ENCODE measurements around the gene SLC13A2. TPM values are rescaled to one million over a fixed set of nuclear protein-coding genes. Genes with fewer than 3 reads are reported as not detected.

Gene SLC13A2
- total RNA-seq, 1 donor from 2014 or later = not detected

DNA sequence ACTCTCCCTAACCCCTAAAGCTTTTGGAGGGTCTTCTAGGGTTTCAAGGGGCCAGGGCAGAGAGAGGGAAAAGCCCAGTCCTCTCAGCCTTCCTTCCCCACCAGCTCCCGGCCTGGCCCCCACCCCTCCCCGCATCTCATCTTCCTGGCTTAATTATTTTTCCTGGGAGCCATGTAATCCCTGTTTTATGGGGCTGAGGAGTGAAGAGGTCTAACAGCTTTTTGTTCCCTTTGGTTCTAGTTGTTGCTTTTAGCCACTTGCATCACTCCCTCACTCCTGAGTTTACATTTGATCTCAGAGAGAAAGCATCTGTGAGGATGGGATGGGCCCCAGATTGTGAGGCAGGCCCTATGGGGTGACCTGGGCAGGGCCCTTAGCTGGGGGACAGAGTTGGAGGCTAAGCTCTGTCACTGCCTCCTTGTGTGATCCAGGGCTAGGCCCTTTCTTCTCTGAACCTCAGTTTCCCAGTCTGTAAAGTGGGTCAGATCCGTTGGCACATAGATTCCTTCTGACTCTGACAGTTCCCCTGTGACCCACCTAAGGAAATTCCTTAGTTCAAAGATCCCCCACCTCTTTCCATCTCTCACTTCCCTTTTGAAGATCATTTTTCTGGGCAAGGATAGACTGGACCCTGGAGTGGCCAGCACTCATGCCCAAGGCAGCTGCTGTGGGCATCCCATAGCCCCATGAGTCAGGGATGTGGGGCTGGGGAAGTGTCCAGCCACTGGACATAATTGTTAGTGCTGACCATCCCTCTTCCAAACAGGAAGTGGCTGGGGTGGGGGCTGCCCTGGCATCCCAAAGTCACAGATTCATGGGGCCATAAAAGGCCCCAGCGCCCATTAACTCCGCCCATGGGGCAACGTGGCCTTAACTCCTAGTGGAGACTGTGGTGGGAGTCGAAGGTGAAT, 58.9 kb downstream of the SLC13A2 start:
- Histone ChIP-seq H3K27me3 (ENCODE audit: control insufficient read depth in 3 of 3, insufficient read depth in 3 of 3, low read length in 3 of 3) (peaks cover 0 to 9% (median 4%) of the 10 kb centered on the region in 3 donors), H3K36me3 (ENCODE audit: control insufficient read depth in 3 of 3, insufficient read depth in 3 of 3, low read length in 3 of 3) (no peaks in the 10 kb centered on the region), H3K4me3 (ENCODE audit: low read length in 3 of 3) (no peak overlapping the region), H3K9me3 (ENCODE audit: control insufficient read depth in 3 of 3, low read length in 3 of 3) (no peaks in the 10 kb centered on the region), H3K27ac (ENCODE audit: low read depth, low read length) (no peak overlapping the region), H3K4me1 (ENCODE audit: control insufficient read depth in 3 of 3, insufficient read depth in 3 of 3, low read length in 3 of 3) (no peaks in the 10 kb centered on the region), H3K9ac (ENCODE audit: low read depth in 1 of 3, low read length in 3 of 3) (no peak overlapping the region)

DNA sequence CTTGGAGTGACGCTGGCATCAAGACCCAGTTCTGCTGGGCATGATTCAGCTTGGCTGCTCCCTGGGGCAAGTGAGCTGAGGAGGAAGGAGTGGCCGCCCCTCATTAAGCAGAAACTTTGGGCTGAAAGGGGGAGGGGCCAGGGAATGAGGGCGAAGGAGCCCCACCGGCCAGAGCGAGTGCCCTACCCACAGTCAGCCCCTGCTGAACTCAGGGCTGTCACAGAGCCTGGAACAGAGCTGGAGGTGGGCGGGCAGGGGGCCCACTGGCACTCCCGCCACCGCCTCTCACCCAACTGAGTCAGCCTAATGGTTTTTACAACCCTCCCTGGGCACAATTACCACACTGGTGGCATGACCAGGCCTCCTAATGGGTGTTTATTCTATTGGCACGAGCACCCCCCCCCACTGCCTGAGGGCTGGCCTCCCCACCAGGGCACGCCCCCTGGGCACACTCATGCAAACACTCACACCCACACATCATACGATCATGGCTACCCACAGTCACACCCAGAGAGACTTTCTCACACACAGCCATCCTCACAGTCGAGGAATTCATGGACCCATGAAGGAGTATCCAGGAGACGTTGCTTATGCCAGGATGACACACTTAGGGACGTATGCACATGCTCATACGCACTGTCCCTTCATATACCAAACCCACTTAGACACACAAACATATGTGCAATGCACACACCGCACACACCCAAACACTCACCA, 59.8 kb downstream of the SLC13A2 start:
- H3K4me3 ChIP-seq (ENCODE audit: low read length in 3 of 3) = no peak overlapping the region
- H3K27me3 ChIP-seq (ENCODE audit: control insufficient read depth in 3 of 3, insufficient read depth in 3 of 3, low read length in 3 of 3) = peaks cover 0 to 9% (median 4%) of the 10 kb centered on the region in 3 donors
- H3K9ac ChIP-seq (ENCODE audit: low read depth in 1 of 3, low read length in 3 of 3) = no peak overlapping the region
- no peaks in the 10 kb centered on the region for H3K36me3 ChIP-seq (ENCODE audit: control insufficient read depth in 3 of 3, insufficient read depth in 3 of 3, low read length in 3 of 3)
- no peak overlapping the region for H3K27ac ChIP-seq (ENCODE audit: low read depth, low read length)
- H3K4me1 ChIP-seq (ENCODE audit: control insufficient read depth in 3 of 3, insufficient read depth in 3 of 3, low read length in 3 of 3) = no peaks in the 10 kb centered on the region
- H3K9me3 ChIP-seq (ENCODE audit: control insufficient read depth in 3 of 3, low read length in 3 of 3) = no peaks in the 10 kb centered on the region

DNA sequence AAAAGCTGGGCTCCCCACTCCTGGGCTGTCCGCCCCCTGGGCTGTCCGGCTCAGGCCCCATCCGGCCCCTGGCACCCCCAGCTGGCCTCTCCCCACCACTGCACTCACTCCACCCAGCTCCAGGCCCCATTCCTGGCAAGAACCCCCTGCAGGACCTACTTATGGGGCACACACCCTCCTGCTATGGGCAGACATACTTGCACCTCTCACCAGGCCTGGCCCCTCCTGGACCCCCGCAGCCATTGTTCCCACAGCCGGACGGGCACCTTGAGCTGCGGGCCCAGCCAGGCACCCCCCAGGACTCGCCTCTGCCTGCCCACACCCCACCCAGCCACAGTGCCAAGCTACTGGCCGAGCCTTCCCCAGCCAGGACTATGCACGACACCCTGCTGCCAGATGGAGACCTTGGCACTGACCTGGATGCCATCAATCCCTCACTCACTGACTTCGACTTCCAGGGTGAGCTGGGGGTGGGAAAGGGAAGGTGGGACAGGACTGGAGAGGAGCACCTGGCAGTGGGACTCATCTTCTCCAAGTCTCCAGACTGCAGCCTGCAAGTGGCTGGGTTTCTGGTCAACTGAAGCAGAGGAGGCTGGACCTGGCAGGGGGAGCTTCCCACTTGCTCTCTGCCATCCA, 61.4 kb downstream of the SLC13A2 start:
- Histone ChIP-seq H3K4me3 (ENCODE audit: low read length in 3 of 3) (no peak overlapping the region), H3K36me3 (ENCODE audit: control insufficient read depth in 3 of 3, insufficient read depth in 3 of 3, low read length in 3 of 3) (no peaks in the 10 kb centered on the region), H3K27me3 (ENCODE audit: control insufficient read depth in 3 of 3, insufficient read depth in 3 of 3, low read length in 3 of 3) (peaks cover 0 to 9% (median 4%) of the 10 kb centered on the region in 3 donors), H3K4me1 (ENCODE audit: control insufficient read depth in 3 of 3, insufficient read depth in 3 of 3, low read length in 3 of 3) (no peaks in the 10 kb centered on the region), H3K9ac (ENCODE audit: low read depth in 1 of 3, low read length in 3 of 3) (no peak overlapping the region), H3K9me3 (ENCODE audit: control insufficient read depth in 3 of 3, low read length in 3 of 3) (no peaks in the 10 kb centered on the region), H3K27ac (ENCODE audit: low read depth, low read length) (no peak overlapping the region)

DNA sequence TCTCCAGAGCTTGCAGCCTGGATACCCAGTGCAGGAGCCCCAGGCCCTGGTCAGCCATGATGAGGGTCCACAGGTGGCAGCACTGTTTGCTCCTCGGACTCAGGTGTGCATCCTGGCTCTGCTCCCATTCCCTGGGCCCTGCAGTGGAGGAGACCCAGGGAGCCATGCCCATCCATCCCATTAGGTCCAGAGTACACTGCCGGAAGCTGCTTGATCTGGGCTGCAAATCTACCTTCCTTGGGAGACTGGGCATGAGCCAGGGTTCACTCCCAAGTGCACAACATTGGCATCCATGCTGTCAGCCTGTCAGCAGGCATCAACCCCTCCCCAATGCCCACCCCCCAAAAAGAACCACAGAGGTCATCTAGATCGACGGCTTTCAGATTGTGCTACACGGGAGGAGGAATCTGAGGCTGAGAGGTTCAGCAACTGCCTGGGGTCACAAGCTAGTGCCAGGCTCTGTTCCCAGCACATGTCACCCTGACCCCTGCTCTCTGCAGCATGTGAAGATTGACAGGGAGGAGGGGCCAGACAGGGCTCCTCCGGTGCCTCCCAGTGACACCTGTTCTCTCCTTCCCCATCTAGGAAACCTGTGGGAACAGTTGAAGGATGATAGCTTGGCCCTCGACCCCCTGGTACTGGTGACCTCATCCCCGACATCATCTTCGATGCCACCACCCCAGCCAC, 63.2 kb downstream of the SLC13A2 start:
- no peaks in the 10 kb centered on the region for H3K36me3 ChIP-seq (ENCODE audit: control insufficient read depth in 3 of 3, insufficient read depth in 3 of 3, low read length in 3 of 3)
- no peak overlapping the region for H3K9ac ChIP-seq (ENCODE audit: low read depth in 1 of 3, low read length in 3 of 3)
- no peak overlapping the region for H3K27ac ChIP-seq (ENCODE audit: low read depth, low read length)
- no peaks in the 10 kb centered on the region for H3K4me1 ChIP-seq (ENCODE audit: control insufficient read depth in 3 of 3, insufficient read depth in 3 of 3, low read length in 3 of 3)
- peaks cover 0 to 4% (median 0%) of the 10 kb centered on the region in 3 donors for H3K27me3 ChIP-seq (ENCODE audit: control insufficient read depth in 3 of 3, insufficient read depth in 3 of 3, low read length in 3 of 3)
- no peak overlapping the region for H3K4me3 ChIP-seq (ENCODE audit: low read length in 3 of 3)
- no peaks in the 10 kb centered on the region for H3K9me3 ChIP-seq (ENCODE audit: control insufficient read depth in 3 of 3, low read length in 3 of 3)

DNA sequence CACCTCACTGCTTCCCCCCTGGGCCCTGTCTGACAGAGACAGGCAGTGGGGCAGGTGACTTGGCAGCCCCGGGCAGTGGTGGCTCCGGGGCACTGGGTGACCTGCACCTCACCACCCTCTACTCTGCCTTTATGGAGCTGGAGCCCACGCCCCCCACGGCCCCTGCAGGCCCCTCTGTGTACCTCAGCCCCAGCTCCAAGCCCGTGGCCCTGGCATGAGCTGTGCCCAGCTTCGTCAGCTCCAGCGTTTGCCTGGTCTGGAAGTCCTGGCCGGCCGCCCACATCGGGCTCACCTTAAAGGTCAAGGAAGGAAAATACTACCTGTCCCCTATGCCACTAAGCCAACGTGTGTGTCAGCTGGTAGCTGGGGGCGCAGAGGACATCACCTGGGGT, 63.8 kb downstream of the SLC13A2 start:
- Histone ChIP-seq H3K27me3 (ENCODE audit: control insufficient read depth in 3 of 3, insufficient read depth in 3 of 3, low read length in 3 of 3) (peaks cover 0 to 4% (median 0%) of the 10 kb centered on the region in 3 donors), H3K4me1 (ENCODE audit: control insufficient read depth in 3 of 3, insufficient read depth in 3 of 3, low read length in 3 of 3) (no peaks in the 10 kb centered on the region), H3K27ac (ENCODE audit: low read depth, low read length) (no peak overlapping the region), H3K9me3 (ENCODE audit: control insufficient read depth in 3 of 3, low read length in 3 of 3) (no peaks in the 10 kb centered on the region), H3K36me3 (ENCODE audit: control insufficient read depth in 3 of 3, insufficient read depth in 3 of 3, low read length in 3 of 3) (no peaks in the 10 kb centered on the region), H3K9ac (ENCODE audit: low read depth in 1 of 3, low read length in 3 of 3) (no peak overlapping the region), H3K4me3 (ENCODE audit: low read length in 3 of 3) (no peak overlapping the region)

DNA sequence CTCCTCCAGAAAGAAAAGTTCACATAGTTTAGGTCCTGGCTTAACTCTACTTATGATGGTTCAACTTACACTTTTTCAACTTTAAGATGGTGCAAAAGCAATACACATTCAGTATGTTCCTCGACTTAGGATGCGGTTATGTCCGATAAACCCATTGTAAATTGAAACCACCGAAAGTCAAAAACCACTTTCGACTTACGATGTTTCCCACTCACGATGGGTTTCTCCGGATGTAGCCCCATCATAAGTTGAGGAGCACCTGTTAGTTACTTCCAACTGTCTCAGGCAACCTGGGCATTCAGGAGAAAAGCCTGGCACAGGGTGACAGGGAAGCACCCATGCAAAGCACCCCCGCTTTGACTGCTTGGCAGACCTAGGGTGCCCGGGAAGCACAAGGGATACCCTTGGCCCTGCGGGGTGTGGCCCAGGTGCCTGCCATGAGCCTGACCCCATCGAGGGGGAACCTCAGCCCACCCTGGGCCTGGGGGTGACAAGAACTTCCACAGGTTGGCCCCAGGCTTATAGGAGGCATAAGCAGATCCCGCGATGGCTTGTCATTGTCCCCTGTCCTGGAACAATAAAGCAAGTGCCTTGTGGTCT, 65.0 kb downstream of the SLC13A2 start:
- Histone ChIP-seq H3K9me3 (ENCODE audit: control insufficient read depth in 3 of 3, low read length in 3 of 3) (no peaks in the 10 kb centered on the region), H3K9ac (ENCODE audit: low read depth in 1 of 3, low read length in 3 of 3) (no peak overlapping the region), H3K27me3 (ENCODE audit: control insufficient read depth in 3 of 3, insufficient read depth in 3 of 3, low read length in 3 of 3) (peaks cover 0 to 3% (median 0%) of the 10 kb centered on the region in 3 donors), H3K27ac (ENCODE audit: low read depth, low read length) (no peak overlapping the region), H3K36me3 (ENCODE audit: control insufficient read depth in 3 of 3, insufficient read depth in 3 of 3, low read length in 3 of 3) (no peaks in the 10 kb centered on the region), H3K4me1 (ENCODE audit: control insufficient read depth in 3 of 3, insufficient read depth in 3 of 3, low read length in 3 of 3) (no peaks in the 10 kb centered on the region), H3K4me3 (ENCODE audit: low read length in 3 of 3) (no peak overlapping the region)

DNA sequence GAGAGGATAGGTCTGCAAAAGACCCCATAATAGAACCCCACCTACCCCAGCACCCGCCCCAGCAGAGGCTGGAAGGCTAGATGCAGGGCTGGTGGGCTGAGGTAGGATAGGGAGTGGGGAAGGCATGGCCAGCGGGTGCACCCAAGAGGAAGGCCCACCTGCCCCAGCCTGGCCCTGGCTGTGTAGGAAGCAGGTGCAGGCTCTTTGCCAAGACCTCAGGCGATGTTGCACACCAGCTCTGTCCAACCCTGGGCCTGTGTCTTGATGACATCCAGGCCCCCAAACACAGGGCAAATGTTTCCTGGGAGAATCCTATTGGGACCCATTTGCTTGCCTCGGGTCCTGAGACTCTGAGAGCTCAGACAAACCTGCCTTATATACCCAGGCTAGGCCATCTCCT, 66.8 kb downstream of the SLC13A2 start:
- Histone ChIP-seq H3K27me3 (ENCODE audit: control insufficient read depth in 3 of 3, insufficient read depth in 3 of 3, low read length in 3 of 3) (no peaks in the 10 kb centered on the region), H3K27ac (ENCODE audit: low read depth, low read length) (no peak overlapping the region), H3K4me1 (ENCODE audit: control insufficient read depth in 3 of 3, insufficient read depth in 3 of 3, low read length in 3 of 3) (no peaks in the 10 kb centered on the region), H3K9me3 (ENCODE audit: control insufficient read depth in 3 of 3, low read length in 3 of 3) (no peaks in the 10 kb centered on the region), H3K4me3 (ENCODE audit: low read length in 3 of 3) (no peak overlapping the region), H3K36me3 (ENCODE audit: control insufficient read depth in 3 of 3, insufficient read depth in 3 of 3, low read length in 3 of 3) (no peaks in the 10 kb centered on the region), H3K9ac (ENCODE audit: low read depth in 1 of 3, low read length in 3 of 3) (no peak overlapping the region)

DNA sequence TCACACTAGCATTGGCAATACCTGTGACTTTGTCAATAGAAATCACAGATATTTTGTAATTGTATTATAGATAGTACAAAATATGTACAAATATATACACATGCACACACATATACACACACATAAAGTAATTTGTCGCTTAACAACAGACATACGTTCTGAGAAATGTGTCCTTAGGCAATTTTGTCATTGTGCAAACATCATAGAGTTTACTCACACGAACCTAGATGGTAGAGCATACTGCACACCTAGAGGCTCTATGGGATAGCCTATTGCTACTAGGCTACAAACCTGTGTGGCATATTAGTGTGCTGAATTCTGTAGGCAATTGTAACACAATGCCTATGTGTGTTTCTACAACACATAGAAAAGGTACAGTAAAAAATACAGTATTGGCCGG, 68.0 kb downstream of the SLC13A2 start:
- Histone ChIP-seq H3K27me3 (ENCODE audit: control insufficient read depth in 3 of 3, insufficient read depth in 3 of 3, low read length in 3 of 3) (no peaks in the 10 kb centered on the region), H3K9ac (ENCODE audit: low read depth in 1 of 3, low read length in 3 of 3) (no peak overlapping the region), H3K9me3 (ENCODE audit: control insufficient read depth in 3 of 3, low read length in 3 of 3) (no peaks in the 10 kb centered on the region), H3K36me3 (ENCODE audit: control insufficient read depth in 3 of 3, insufficient read depth in 3 of 3, low read length in 3 of 3) (peaks cover 0 to 2% (median 0%) of the 10 kb centered on the region in 3 donors), H3K4me1 (ENCODE audit: control insufficient read depth in 3 of 3, insufficient read depth in 3 of 3, low read length in 3 of 3) (no peaks in the 10 kb centered on the region), H3K27ac (ENCODE audit: low read depth, low read length) (no peak overlapping the region), H3K4me3 (ENCODE audit: low read length in 3 of 3) (no peak overlapping the region)

DNA sequence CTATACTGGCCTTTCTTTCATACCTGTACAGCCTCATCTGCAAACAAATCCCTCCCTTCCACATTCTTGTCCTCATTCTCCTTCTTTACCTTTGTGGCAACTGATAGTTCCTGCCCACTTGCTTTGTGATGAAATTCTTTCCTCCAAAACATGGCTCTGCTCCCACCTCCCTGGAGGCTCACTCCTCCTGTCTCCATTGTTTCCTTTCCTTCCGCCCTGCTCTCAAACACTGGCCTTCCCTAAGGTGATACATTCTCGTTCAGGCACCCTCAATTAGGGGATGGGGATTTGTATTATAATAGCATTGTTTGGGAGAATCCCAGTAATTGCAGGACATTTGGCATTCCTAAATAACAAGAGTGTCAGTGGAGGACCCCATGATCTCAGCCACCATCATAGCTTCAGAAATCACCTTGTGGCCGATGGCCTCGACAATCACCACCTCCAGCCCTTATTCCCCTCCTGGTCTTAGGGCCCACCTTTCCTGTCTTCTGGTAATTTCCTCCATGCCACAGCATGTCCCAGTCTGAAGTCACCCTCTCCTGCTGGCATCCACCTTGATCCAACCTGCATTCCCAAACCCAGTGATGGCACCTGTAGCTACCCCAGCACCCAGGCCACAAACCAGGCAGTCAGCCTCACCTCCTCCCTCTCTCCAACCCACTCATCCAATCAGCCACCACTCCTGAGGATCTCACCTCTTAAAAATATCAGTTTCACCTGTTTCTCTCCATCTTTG, 71.1 kb downstream of the SLC13A2 start:
- Histone ChIP-seq H3K27ac (ENCODE audit: low read depth, low read length) (no peak overlapping the region), H3K4me3 (ENCODE audit: low read length in 3 of 3) (no peak overlapping the region), H3K9ac (ENCODE audit: low read depth in 1 of 3, low read length in 3 of 3) (no peak overlapping the region), H3K9me3 (ENCODE audit: control insufficient read depth in 3 of 3, low read length in 3 of 3) (no peaks in the 10 kb centered on the region), H3K4me1 (ENCODE audit: control insufficient read depth in 3 of 3, insufficient read depth in 3 of 3, low read length in 3 of 3) (peaks cover 0 to 5% (median 0%) of the 10 kb centered on the region in 3 donors), H3K27me3 (ENCODE audit: control insufficient read depth in 3 of 3, insufficient read depth in 3 of 3, low read length in 3 of 3) (no peaks in the 10 kb centered on the region), H3K36me3 (ENCODE audit: control insufficient read depth in 3 of 3, insufficient read depth in 3 of 3, low read length in 3 of 3) (peaks cover 0 to 7% (median 3%) of the 10 kb centered on the region in 3 donors)
